NCI-H2196 treated with DMSO at 0.1 percent for 48 hours (cell line): ENCODE results near the gene CEP128.

Source experiments
- DNase-seq: peaks from one replicate; lab custom pipeline; 2025; ENCODE audit not compliant: unreplicated experiment; lab: John Stamatoyannopoulos, UW

Gene CEP128

DNA sequence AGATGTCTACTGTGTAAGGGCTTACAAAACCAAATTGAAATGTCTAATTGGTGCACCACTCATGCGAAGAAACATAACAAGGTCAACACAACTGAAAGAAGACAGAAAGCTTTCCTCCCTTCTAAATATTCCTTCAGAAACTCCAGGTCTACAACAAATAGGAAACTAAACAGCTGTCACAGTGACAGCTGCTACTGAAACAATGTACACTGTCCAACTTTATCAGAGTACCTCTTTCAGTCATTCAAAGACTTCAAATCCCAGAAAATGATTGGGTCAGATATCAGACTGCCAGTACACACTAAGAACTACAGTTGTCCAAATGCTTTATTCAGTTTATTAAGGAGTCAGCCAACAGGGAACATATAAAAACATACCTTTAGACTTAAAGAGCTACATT, 35.2 kb downstream of the CEP128 start:
- no peak for DNase-seq

DNA sequence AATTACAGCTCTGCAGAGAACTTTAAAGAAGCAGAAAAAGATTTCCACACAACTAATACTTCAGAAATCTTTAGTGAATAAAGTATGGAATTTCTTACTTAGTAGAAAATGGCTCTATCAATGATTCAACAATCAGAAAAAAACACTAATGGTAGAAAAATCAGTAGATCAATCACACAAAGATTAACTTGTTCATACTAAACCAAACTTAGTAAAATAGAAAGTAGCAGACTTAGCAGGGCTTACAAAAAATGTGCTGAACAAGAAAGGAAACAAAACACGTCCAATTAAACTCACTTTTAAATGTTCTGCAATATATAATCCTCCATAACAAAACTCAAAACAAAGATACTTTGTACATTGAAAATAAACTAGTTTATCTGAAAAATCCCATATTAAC, 38.9 kb downstream of the CEP128 start:
- no peak for DNase-seq

DNA sequence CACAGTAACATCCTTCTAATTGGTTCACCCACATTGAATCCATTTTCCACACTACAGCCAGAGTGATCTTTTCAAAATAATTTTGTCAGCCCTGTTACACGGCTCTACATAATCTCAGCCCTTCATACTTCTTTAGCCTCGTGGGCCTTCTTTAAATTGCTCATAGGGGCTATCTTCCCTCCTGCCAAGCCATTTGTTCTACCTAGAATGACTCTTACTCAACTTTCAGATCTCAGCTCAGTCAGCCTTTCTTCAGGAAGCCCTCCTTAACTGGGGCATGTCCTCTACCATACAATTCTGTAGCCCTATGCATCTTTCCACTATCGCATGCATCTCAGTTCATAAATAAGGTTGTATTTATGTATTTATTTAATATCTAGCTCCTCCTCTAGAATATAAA, 39.7 kb downstream of the CEP128 start:
- no peak for DNase-seq

DNA sequence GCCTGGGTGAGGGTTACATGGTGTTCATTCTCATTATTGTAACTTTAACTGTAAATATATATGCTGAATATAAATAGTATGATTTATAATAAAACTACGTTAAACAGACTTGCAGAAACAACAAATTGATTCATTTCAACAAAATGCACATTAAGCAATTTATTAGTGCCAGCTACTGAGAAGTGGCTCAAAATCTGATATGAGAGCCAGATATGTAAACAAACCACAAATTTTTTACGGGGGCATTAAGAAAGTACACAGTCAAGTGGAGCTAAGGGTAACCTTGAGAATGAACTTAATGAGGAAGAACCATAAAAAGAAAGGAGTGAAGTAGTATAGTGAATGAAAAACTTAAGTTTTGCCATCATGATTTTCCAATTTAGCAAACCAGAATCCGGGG, 40.3 kb downstream of the CEP128 start:
- DNase-seq, result no peak

DNA sequence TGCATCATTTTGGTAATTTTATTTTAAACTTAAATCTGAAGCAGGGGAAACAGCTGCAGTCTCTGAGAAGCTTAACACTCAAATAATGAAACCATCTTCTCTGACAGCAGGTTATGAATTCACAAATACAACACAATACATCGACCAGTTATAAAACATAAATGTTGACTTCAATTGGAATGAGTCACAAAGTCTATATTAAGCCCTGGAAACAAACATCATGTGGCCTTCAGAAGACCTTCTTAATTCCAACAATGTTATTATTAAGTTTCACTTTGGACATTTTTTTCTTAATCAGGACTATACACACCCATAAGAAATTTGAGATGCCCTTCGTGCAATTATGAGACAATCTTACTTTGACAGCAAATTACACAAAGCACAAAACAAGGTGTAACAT, 68.9 kb downstream of the CEP128 start:
- DNase-seq, result no peak

DNA sequence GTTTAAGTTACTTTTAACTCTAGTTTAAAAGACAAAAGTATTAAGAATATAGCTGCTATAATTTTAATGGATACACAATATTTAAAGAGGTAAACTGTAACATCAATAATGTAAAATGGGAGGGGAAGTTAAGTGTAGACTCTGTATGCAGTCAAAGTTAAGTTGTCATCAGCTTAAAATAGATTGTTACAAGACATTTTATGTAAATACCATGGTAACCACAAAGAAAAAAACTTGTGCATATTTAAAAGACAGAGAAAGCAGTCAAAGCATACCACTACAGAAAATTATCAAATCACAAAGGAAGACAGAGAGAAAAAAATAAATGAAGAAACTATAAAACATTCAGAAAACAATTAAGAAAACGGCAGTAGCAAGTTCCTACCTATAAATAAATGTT, 73.3 kb downstream of the CEP128 start:
- no peak for DNase-seq

DNA sequence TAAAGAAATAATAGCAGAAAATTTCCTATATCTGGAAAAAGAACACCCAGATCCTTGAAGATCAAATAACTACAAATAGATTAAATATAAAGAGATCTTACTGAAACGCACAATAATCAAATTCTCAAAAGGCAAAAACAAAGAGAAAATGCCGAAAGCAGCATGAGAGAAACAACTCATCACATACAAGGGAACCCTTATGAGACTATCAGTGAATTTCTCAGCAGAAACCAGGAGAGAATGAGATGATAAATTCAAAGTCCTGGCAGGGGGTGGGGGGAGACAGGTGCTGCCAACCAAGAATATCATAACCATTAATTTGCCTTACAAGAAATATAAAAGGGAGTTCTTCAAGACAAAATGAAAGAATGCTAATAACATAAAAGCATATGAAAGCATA, 73.7 kb downstream of the CEP128 start:
- no peak for DNase-seq

DNA sequence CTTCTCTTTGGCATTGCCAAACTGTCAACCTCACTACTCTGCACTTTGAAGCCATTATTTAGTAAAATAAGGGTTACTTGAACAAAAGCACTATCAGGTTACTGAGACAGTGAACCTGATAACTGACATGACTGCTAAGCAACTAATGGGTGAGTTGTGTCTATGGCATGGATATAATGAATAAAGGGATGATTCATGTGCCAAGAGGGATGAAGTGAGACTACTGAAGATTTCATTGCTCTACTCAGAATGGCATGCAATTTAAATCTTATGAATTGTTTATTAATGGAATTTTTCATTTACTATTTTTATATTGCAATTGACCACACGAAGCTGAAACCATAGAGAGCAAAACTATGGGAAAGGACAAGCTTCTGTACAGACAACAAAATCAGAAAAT, 74.4 kb downstream of the CEP128 start:
- DNase-seq, result no peak

DNA sequence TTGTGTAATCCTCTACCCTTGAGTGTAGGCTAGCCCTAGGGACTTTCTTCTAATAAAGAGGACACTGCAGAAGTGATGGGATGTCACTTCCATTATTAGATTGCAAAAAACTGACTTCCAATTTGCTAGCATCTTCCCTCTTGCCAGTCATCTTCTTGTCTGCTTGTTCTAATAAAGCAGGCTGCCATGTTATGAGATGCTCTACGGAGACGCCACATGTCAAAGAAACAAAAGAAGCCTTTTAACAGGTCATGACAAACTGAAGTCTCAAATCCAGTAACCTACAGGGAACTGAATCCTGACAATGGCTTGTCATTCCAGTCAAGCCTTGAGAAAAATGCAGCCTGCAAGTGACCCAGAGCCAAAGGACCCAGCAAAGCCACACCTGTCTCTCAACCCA, 76.0 kb downstream of the CEP128 start:
- no peak for DNase-seq

DNA sequence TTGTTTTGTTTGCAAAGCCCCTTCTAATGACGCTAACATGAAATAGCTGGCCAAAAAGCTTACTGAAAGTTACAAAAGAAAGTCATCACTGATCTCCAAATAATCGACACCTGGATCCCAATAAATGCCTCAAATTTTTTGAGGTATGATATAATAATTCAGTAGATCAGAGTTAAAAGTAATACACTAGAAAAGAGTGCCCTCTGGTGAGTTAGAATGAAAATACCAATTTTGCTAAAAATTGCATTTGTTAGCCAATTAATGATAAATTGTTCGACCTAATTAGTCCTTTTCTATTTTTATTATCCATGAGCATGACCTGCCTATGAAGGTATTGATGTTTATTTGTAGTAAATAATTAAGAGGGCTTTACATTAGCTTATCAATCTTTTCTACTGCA, 78.6 kb downstream of the CEP128 start:
- DNase-seq, result no peak

DNA sequence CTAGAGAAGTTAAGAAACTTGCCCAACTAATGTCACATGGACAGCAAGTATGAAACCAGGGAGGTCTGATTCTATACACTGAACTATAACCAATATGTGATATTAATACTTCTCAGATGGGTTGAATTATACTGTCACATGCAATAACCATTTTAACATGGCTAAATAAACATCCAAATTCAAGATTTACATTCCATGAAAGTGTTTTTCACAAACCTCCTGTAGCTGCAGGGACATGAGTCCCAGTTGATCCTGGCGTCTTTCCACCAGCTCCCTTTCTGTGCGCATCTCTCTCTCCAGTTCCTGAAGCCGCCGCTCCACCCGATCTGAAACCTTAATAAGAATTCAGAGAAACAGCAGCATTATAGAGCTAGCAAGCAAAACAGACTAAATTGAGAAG, 79.0 kb downstream of the CEP128 start:
- DNase-seq, result no peak

DNA sequence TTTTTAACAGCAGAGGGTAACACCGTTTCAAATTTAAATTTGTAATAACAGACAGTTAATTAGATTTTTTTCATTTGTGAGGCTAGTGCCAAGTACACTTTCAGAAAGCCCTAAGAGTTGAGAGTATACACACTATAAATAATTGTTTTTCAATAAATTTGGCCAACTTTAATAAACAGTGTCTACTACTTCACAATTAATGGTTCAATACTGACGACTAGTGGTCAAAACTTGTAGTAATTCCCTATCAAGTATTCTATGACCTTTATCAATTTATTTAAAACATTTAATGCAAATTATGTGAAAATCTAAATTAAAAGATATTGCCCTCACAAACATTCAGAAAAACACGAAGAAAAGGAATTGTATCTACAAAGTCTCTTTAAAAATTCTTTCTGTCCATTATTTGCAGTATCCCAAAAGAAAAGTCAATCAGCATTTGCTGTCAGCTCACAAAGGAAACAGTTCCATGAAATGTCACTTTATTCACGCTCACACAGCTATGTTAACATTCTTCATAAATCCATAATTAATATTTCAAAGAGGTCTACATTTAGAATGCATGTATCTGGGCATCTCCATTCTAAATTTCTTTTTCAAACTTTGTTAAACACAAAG, 91.2 kb downstream of the CEP128 start:
- no peak for DNase-seq

DNA sequence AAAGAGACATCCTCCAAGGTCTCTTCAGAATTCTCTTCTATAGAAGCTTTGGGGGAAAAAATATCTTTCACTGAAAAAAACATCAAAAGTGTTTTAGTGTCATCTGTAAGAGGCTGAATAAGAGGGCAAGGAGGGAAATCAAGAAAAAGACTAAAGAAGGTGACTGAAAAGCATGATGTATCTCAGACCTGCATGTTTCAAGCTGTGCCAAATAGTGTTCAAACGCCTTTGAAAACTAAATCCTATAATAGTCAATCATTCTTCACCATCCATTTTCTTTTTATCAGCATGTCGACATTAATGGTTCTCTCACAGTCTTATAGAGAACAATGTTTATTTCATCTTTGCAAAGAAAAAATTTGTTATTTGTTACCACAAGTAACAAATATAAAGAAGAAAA, 94.5 kb downstream of the CEP128 start:
- no peak for DNase-seq

DNA sequence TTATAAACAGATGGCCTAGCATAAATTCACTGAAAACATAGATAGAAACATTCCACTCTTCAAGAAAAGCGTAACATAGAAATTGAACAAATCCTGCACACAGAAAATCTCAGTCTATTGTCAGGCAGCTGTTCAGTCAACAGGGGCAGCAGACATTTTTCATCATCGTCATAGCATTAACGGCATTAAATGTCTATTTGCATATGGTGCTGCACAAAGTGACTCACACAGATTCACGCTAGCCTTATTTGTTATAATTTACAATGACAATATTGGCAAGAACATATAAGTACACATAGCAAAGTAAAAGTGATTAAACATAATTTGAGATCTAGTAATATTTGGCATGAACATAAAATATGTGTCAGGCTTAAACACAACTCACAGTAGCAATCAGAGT, 95.7 kb downstream of the CEP128 start:
- DNase-seq, result no peak

DNA sequence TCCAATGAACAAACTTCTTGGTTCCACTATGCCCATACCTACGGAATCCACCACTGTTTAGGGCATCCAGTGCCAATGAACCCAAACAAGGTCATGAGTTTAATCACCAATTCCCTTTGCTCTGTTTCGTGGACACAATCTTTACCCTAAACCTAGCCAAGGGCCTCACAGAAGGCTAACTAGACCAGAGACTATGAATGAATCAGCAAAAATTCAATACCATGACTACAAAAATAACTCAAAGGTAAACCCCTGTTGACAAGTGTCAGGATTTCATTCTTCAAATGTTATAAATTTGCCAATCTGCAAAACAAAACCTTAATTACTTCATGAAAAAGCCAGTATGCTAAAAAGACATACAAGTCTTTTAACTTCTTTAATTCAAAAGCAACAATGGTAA, 96.7 kb downstream of the CEP128 start:
- DNase-seq, result no peak

DNA sequence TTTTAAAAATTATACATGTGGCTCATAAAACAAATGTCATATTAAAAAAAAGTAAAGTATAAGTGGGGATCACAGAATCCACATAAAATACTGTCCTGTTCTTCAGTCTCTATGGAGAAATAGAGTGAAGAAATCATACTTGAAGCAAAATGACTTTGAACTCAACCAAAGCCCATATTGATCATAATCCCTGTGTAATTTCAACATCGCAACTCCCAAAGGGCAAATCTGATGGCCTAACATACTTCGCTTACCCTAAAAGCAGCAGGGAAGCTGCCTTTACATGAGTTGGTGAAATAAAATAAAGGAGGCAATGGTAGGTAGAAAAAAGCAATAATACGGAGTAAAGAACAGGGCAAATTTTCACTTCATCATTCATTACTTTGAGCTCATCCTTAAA, 101.8 kb downstream of the CEP128 start:
- no peak for DNase-seq

DNA sequence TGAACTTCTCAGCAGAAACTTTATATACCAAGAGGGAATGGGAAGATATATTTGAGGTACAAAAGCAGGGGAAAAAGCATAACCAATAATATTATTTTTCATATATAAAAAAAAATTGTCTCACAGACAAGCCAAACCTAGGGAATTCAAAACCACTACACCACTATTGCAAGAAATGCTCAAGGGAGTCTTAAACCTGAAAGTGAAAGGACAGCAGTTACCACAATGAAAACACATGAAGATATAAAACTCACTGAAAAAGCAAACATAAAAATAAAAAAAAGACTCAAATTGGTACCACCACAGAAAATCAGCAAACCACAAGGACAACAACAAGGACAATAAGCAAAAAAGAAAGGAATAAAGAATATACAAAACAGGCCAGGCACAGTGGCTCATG, 131.9 kb downstream of the CEP128 start:
- DNase-seq, result no peak

DNA sequence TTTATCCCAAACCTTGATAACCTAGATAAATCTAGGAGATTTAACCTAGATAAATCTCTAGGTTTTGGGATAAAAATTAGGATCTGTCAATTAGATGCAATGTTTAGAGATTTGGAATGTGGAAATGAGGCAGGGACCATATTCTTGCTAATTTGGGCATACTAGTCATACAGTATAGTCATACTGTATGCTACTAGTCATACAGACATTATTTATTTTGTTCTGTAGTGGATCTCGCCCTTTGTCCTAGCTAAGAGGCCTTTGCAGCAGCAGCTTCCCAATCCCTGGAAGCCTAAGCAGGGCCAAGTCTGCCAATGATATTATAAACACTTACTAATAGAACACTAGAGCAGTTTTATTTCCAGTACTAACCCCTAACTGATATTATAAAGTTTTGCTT, 136.4 kb downstream of the CEP128 start:
- DNase-seq, result no peak

DNA sequence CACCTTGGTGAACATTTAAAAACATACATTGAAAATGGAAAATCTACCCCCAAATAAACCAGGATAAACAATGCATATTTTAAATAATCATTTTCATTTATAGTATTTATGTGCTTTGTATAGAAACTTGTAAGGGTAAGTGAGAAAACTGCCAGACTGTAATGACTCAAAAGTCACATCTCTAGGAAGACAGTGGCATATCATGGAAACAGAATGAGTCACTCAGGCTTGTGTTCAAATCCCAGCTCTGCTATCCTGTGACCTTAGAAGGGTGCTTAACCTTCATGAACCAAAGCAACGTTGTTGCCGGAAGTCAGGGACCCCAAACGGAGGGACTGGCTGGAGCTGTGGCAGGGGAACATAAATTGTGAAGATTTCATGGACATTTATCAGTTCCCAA, 142.7 kb downstream of the CEP128 start:
- DNase-seq, result no peak

DNA sequence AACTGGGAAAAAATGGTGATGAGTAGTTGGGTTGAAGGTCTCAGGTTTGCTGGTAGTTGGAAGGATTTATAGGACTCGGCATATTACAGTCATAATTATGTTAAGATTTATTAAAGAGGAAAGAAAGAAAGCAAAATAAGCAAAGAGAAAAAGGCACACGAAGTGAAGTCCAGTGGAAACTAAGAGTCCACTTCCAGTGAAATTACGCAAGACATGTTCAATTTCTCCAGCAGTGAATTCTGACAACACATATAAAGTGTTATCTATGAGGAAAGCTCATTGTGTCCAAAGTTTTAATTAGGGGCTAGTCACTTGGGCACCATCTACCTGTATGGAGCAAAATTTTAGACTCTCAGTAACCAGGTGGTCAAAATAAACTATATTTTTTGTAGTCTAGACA, 143.3 kb downstream of the CEP128 start:
- no peak for DNase-seq

DNA sequence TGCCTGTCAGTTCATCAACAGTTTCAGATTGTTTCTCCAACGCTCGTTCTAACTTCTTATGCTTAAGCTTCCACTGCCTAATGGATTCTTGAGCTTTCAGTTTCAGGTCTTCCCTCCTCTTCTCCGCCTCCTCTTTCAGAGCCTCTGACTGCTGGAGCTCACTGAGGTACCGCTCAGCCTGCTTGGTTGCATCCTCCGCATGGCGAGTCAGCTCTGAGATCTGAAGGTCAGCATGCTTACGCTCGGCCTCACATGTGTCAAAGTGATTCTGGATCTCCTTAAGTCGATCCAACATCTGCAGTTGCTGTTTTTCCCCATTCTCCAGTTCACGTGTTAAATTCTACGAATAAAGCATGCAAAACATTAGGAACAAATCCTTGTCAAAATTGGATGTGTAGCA, 148.8 kb downstream of the CEP128 start:
- no peak for DNase-seq

DNA sequence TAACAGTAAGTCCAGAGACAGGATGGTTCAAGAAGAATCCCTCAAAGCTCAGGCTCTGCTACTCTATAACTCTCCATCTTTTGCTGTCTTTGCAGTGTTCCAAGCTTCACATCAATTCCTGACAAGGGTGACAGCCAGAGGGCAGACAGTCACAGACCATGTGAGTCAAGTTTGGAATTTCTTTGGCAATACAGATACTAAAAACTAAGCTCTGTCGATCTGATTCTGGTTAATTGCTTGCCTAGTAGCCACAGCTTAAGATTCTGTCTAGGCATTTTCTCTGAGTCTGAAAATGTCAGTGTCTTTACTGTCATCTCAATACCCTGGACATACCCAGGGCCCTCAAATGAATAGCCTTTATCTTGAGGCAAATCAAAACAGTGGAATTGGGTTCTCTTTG, 153.7 kb downstream of the CEP128 start:
- no peak for DNase-seq

DNA sequence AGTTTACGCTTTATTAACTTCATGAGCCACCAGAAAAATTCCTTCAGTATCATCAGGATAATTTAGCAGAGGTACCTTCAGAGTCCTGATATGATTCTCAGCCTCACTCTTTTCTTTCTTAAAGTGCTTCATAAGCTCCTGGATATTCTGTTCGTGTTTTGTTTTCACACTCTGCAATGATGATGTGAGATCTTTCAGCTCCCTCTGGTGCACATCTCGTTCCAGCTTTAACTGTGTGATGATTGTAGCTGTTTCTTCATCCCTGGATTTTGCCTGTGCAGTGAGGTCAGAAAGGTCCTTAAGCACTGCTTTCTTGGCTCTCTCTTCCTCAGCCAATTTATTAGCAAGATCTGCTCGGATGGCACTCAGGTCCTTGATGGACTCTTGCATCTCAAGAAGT, 156.7 kb downstream of the CEP128 start:
- DNase-seq, result no peak

DNA sequence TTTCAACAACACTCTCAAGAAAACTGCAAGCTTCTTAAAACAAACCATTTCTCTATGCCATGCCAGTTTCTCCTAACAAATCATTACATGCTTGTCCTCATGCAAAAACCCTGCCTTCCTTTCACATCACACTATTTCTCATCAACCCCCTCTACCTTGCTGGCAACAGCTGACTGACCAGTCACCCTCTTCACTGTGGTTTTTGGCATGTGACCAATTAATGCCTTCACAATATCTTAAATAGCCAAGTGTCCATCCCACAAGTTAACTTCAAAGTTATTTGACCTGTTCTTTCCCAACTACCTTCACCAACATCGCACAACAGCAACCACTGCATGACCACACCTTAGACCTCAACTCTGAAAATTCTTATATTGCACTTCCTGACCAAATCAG, 159.6 kb downstream of the CEP128 start:
- no peak for DNase-seq
